IMR-90 (cell line): ENCODE results near the gene MFRP. TPM values are rescaled to one million over a fixed set of nuclear protein-coding genes. Genes with fewer than 3 reads are reported as not detected.

Source experiments
- ATAC-seq: fragments of 200-7000 bp; cut with Tn5 transposase; 2 replicates; pipeline ENCODE4 v1.9.1; 2020; ENCODE audit warnings: low read depth, mild to moderate bottlenecking, moderate library complexity
- BruUV-seq: library from RNA; stranded (reverse); fragments of 400-500 nt; replicated peaks from 2 replicates; lab custom pipeline; 2021; lab: Mats Ljungman, UMichigan
- CTCF ChIA-PET: fragments of 300-600 bp; formaldehyde crosslinking; extraction: SDS; loops from one replicate; lab custom pipeline; 2021; ENCODE audit warnings: antibody characterized with exemption; lab: Yijun Ruan, JAX
- POLR2A ChIA-PET: fragments of 300-600 bp; sonication (Branson Sonifier 250); formaldehyde crosslinking; loops from one replicate; lab custom pipeline; 2022; ENCODE audit warnings: antibody characterized with exemption; ENCODE audit not compliant: unreplicated experiment; lab: Charles Lee
- DNase-seq: peaks from one replicate; pipeline ENCODE4 v3.0.0; 2013
- H2AFZ ChIP-seq: replicated peaks from 2 replicates; pipeline ENCODE3; 2013; ENCODE audit warnings: low read length, mild to moderate bottlenecking; ENCODE audit not compliant: poor library complexity
- H2AK5ac ChIP-seq: 2 replicates; pipeline ENCODE4 v1.6.1; 2013; ENCODE audit warnings: low read depth, low read length, inconsistent platforms
- H2AK9ac ChIP-seq: replicated peaks from 2 replicates; pipeline ENCODE3; 2013; ENCODE audit warnings: mild to moderate bottlenecking, low read depth, low read length, moderate library complexity; ENCODE audit not compliant: poor library complexity
- H2BK120ac ChIP-seq: 2 replicates; pipeline ENCODE4 v1.6.1; 2013; ENCODE audit warnings: low read depth, low read length, inconsistent platforms
- H2BK15ac ChIP-seq: 3 replicates; pipeline ENCODE4 v1.6.1; 2013; ENCODE audit warnings: low read depth, low read length, inconsistent platforms
- H2BK20ac ChIP-seq: 2 replicates; pipeline ENCODE4 v1.6.1; 2013; ENCODE audit warnings: low read depth, mild to moderate bottlenecking, inconsistent platforms, low read length, moderate library complexity
- H2BK5ac ChIP-seq: 2 replicates; pipeline ENCODE4 v1.6.1; 2013; ENCODE audit warnings: mild to moderate bottlenecking, low read depth, low read length, inconsistent platforms; ENCODE audit not compliant: poor library complexity, severe bottlenecking
- H3K14ac ChIP-seq: replicated peaks from 2 replicates; pipeline ENCODE4 v1.6.1; 2013; ENCODE audit warnings: low read depth, low read length, inconsistent platforms
- H3K18ac ChIP-seq: 2 replicates; pipeline ENCODE4 v1.6.1; 2013; ENCODE audit warnings: low read depth, low read length, control low read depth
- H3K23ac ChIP-seq: 2 replicates; pipeline ENCODE4 v1.6.1; 2013; ENCODE audit warnings: low read depth, low read length, inconsistent platforms
- H3K27ac ChIP-seq: 2 replicates; pipeline ENCODE4 v1.5.1; 2013; ENCODE audit warnings: mild to moderate bottlenecking, control low read depth, low read length; ENCODE audit not compliant: insufficient read depth
- H3K27me3 ChIP-seq: 2 replicates; pipeline ENCODE4 v1.6.1; 2013; ENCODE audit warnings: low read length; ENCODE audit not compliant: control insufficient read depth, insufficient read depth
- H3K36me3 ChIP-seq: 2 replicates; pipeline ENCODE4 v1.6.1; 2013; ENCODE audit warnings: low read length, mixed read lengths; ENCODE audit not compliant: control insufficient read depth, insufficient read depth
- H3K4ac ChIP-seq: 2 replicates; pipeline ENCODE4 v1.6.1; 2013; ENCODE audit warnings: low read depth, low read length, inconsistent platforms
- H3K4me1 ChIP-seq: 2 replicates; pipeline ENCODE4 v1.6.1; 2013; ENCODE audit warnings: low read length, mixed read lengths; ENCODE audit not compliant: control insufficient read depth, insufficient read depth
- H3K4me2 ChIP-seq: 2 replicates; pipeline ENCODE4 v1.6.1; 2013; ENCODE audit warnings: low read depth, mild to moderate bottlenecking, control low read depth, low read length, moderate library complexity
- H3K4me3 ChIP-seq: 2 replicates; pipeline ENCODE4 v1.5.1; 2013; ENCODE audit warnings: low read depth, mild to moderate bottlenecking, control low read depth, low read length, moderate library complexity; ENCODE audit not compliant: insufficient read depth
- H3K56ac ChIP-seq: 2 replicates; pipeline ENCODE4 v1.6.1; 2013; ENCODE audit warnings: low read length, inconsistent platforms; ENCODE audit not compliant: insufficient read depth; ENCODE audit errors: extremely low read depth
- H3K79me1 ChIP-seq, 2 experiments: 2 replicates each; pipeline ENCODE4 v1.6.1; 2013; ENCODE audit warnings: low read length in 2 of 2, inconsistent platforms in 1 of 2, low read depth in 1 of 2
- H3K9ac ChIP-seq: 2 replicates; pipeline ENCODE4 v1.6.1; 2013; ENCODE audit warnings: low read depth, low read length, control low read depth
- H3K9me1 ChIP-seq: 2 replicates; pipeline ENCODE4 v1.6.1; 2013; ENCODE audit warnings: low read length, inconsistent platforms; ENCODE audit not compliant: insufficient read depth
- H3K9me3 ChIP-seq: 2 replicates; pipeline ENCODE4 v1.6.1; 2013; ENCODE audit warnings: low read length; ENCODE audit not compliant: control insufficient read depth, insufficient read depth
- H4K20me1 ChIP-seq: 2 replicates; pipeline ENCODE4 v1.6.1; 2013; ENCODE audit warnings: low read length, inconsistent platforms; ENCODE audit not compliant: insufficient read depth
- H4K5ac ChIP-seq: 2 replicates; pipeline ENCODE4 v1.6.1; 2013; ENCODE audit warnings: mild to moderate bottlenecking, low read depth, low read length, control low read depth
- H4K8ac ChIP-seq, 2 experiments: 2 replicates each; pipeline ENCODE4 v1.6.1; 2013; ENCODE audit warnings: low read depth in 2 of 2, low read length in 2 of 2, control low read depth in 1 of 2, inconsistent platforms in 1 of 2
- H4K91ac ChIP-seq: 2 replicates; pipeline ENCODE4 v1.6.1; 2013; ENCODE audit warnings: low read depth, low read length, inconsistent platforms; ENCODE audit not compliant: insufficient read depth
- BHLHE40 ChIP-seq: fragments of 150-350 bp; IDR thresholded peaks from 2 replicates; pipeline ENCODE4 v1.6.1; 2016; ENCODE audit warnings: mild to moderate bottlenecking, low read depth, low read length
- CEBPB ChIP-seq: IDR thresholded peaks from 2 replicates; pipeline ENCODE4 v1.6.1; 2012; ENCODE audit warnings: low read depth, low read length, improper control_type of control experiment
- FOS ChIP-seq: fragments of 150-350 bp; IDR thresholded peaks from 2 replicates; pipeline ENCODE4 v1.6.1; 2016; ENCODE audit warnings: low read depth, low read length
- MAFK ChIP-seq: IDR thresholded peaks from 2 replicates; pipeline ENCODE4 v1.6.1; 2012; ENCODE audit warnings: low read depth, low read length, improper control_type of control experiment
- MAZ ChIP-seq: IDR thresholded peaks from 2 replicates; pipeline ENCODE4 v1.6.1; 2012; ENCODE audit warnings: low read depth, mild to moderate bottlenecking, low read length, improper control_type of control experiment, moderate library complexity, borderline replicate concordance
- MXI1 ChIP-seq: IDR thresholded peaks from 2 replicates; pipeline ENCODE4 v1.6.1; 2012; ENCODE audit warnings: low read depth, mild to moderate bottlenecking, low read length, moderate library complexity, borderline replicate concordance
- POLR2A ChIP-seq: IDR thresholded peaks from 2 replicates; pipeline ENCODE4 v1.6.1; 2012; ENCODE audit warnings: mild to moderate bottlenecking, low read depth, low read length
- RAD21 ChIP-seq: IDR thresholded peaks from 2 replicates; pipeline ENCODE4 v1.6.1; 2012; ENCODE audit warnings: low read length, improper control_type of control experiment
- RCOR1 ChIP-seq: IDR thresholded peaks from 2 replicates; pipeline ENCODE4 v1.6.1; 2012; ENCODE audit warnings: mild to moderate bottlenecking, low read length, improper control_type of control experiment; ENCODE audit not compliant: insufficient replicate concordance
- RFX5 ChIP-seq: IDR thresholded peaks from 2 replicates; pipeline ENCODE4 v1.8.0; 2012; ENCODE audit warnings: low read depth, mild to moderate bottlenecking, low read length, moderate library complexity
- SMC3 ChIP-seq: fragments of 150-350 bp; IDR thresholded peaks from 2 replicates; pipeline ENCODE4 v1.6.1; 2016; ENCODE audit warnings: low read depth, mild to moderate bottlenecking, antibody characterized with exemption, low read length, moderate library complexity
- WGBS, 2 experiments: methylation state at CpG; one replicate each; pipeline versions ENCODE4 v1.1.5 to v1.1.7; 2013; ENCODE audit warnings: missing lambda C conversion rate in 2 of 2; ENCODE audit not compliant: insufficient read length in 1 of 2; ENCODE audit errors: extremely low coverage in 2 of 2; 5-methylcytosine and 5-hydroxymethylcytosine counted together
- dilution Hi-C: fragments of 300-500 bp; cut with HindIII; formaldehyde crosslinking; loops from one replicate; pipeline ENCODE4 v1.14.3; 2018; ENCODE audit warnings: low sequenced_read_pairs; ENCODE audit not compliant: unreplicated experiment
- in situ Hi-C: fragments of 300-500 bp; cut with MboI; formaldehyde crosslinking; loops from 3 replicates; pipeline ENCODE4 v1.14.3; 2019; ENCODE audit warnings: low sequenced_read_pairs, inconsistent platforms, mixed read lengths
- intact Hi-C: fragments of 100-400 bp; cut with micrococcal nuclease; formaldehyde crosslinking; loops from 2 replicates; pipeline ENCODE4 v1.10.0; 2022
- polyA plus RNA-seq, 3 experiments: library from polyadenylated mRNA; depleted of rRNA; stranded (reverse); fragments of >200 nt; gene quantifications; 2 replicates each; pipeline ENCODE4 v1.2.3, GENCODE V29; 2012; ENCODE audit warnings: low replicate concordance in 1 of 3
- total RNA-seq: library from RNA; depleted of rRNA; stranded (reverse); fragments of >200 nt; gene quantifications from 2 replicates; pipeline ENCODE4 v1.2.3, GENCODE V29; 2012
- TF ChIP-seq, protein P1 (sequence below): conservative IDR thresholded peaks from 2 replicates; pipeline ENCODE4 v1.5.1; 2012; ENCODE audit warnings: mild to moderate bottlenecking, low read depth, low read length, improper control_type of control experiment
- TF ChIP-seq, protein P2 (sequence below): fragments of 150-350 bp; IDR thresholded peaks from 2 replicates; pipeline ENCODE4 v1.6.1; 2016; ENCODE audit warnings: low read depth, mild to moderate bottlenecking, low read length, moderate library complexity, borderline replicate concordance

The MFRP gene
- total and polyA plus RNA-seq, 2 of the 4 experiments (the other 2 are of a cell fraction): not detected

DNA sequence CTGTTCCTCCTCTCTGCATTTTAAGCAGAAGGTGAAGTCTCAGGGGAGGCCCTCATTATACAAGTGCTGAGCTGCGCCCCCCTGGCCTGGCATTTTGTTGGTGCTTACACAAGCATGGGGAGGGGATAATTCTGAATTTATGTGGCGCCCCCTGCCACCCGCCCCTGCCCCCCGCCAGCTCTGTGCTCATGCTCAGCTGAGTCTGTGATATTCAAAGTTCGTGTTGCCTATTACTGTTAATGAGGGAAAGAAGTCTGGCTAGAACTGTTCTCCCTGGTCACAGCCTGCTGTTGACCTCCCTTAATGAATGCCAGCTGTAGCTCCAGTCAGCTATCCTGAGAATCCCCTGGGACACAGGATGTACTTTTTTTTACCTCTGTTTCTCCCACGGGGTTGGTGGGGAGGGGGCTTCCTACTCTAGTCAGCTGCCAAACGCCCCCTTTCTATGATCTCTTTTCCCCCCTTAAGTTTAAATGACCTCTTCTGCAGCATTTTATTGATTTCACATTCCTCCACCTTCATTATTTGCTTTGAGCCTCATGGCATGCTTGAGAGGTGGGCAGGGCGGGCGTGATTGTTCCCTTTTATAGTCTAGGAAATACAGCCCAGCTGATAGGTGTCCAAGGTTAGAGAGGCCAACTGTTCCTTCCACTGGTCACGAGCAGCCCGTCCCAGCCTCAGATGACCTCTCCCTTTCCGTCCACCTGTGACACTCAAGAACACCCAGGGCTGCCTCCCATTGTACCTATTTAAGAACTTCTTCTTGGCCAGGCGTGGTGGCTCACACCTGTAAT is 22.8 kb upstream of the MFRP start:
- Histone ChIP-seq H4K8ac (no peak overlapping the region), H2BK20ac (no peak overlapping the region), H3K4me1 (peaks cover 19% of the 10 kb centered on the region), H3K14ac (no peak overlapping the region), H2BK120ac (no peak overlapping the region), H3K4me3 (no peak overlapping the region), H3K4me2 (no peak overlapping the region; the same call in 1 of the 2 replicates), H3K9me3 (no peaks in the 10 kb centered on the region), H2BK15ac (no peak overlapping the region), H3K79me1 (peaks cover 0 to 9% of the 10 kb centered on the region in 2 experiments; a peak in 1 of 4 replicates), H3K18ac (no peak overlapping the region), H3K4ac (no peak overlapping the region), H2AK9ac (no peak overlapping the region), H3K27me3 (no peaks in the 10 kb centered on the region), H3K23ac (no peak overlapping the region), H4K5ac (no peak overlapping the region), H3K9me1 (peaks cover 17% of the 10 kb centered on the region), H3K56ac (no peak overlapping the region), H3K27ac (no peak overlapping the region), H2BK5ac (no peak overlapping the region), H4K91ac (no peak overlapping the region), H2AK5ac (0 out of 2 replicates have a peak overlapping the region, but pooled peaks have one; percentile 13), H2AFZ (no peak overlapping the region), H4K20me1 (no peaks in the 10 kb centered on the region), H3K36me3 (no peaks in the 10 kb centered on the region), H3K9ac (no peak overlapping the region)
- BruUV-seq: no TSS peak
- ChIA-PET CTCF (interaction anchor here (1.1 to 5.3 kb wide), 5 partner anchors 10 to 105 kb away, joined by 3 to 30 read pairs (median 4); partner anchors contain the start of genes C1QTNF5 and USP2), POLR2A (no interaction called here)
- in situ Hi-C loops (loop anchor here (25.0 kb wide), 1 partner anchor 743 kb away; no protein-coding TSS in a partner anchor), dilution Hi-C loops (no loop called here), intact Hi-C loops (loop anchor here (10.0 kb wide), 1 partner anchor 355 kb away; the partner anchor contains the start of gene NECTIN1)
- TF ChIP-seq RFX5 (no peak), FOS (no peak), RAD21 (no peak), MXI1 (no peak), CEBPB (no peak), SMC3 (no peak), MAZ (no peak), RCOR1 (no peak), POLR2A (no peak), BHLHE40 (no peak), MAFK (no peak)
- TF ChIP-seq, protein P1, sequence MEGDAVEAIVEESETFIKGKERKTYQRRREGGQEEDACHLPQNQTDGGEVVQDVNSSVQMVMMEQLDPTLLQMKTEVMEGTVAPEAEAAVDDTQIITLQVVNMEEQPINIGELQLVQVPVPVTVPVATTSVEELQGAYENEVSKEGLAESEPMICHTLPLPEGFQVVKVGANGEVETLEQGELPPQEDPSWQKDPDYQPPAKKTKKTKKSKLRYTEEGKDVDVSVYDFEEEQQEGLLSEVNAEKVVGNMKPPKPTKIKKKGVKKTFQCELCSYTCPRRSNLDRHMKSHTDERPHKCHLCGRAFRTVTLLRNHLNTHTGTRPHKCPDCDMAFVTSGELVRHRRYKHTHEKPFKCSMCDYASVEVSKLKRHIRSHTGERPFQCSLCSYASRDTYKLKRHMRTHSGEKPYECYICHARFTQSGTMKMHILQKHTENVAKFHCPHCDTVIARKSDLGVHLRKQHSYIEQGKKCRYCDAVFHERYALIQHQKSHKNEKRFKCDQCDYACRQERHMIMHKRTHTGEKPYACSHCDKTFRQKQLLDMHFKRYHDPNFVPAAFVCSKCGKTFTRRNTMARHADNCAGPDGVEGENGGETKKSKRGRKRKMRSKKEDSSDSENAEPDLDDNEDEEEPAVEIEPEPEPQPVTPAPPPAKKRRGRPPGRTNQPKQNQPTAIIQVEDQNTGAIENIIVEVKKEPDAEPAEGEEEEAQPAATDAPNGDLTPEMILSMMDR: no peak
- TF ChIP-seq, protein P2, sequence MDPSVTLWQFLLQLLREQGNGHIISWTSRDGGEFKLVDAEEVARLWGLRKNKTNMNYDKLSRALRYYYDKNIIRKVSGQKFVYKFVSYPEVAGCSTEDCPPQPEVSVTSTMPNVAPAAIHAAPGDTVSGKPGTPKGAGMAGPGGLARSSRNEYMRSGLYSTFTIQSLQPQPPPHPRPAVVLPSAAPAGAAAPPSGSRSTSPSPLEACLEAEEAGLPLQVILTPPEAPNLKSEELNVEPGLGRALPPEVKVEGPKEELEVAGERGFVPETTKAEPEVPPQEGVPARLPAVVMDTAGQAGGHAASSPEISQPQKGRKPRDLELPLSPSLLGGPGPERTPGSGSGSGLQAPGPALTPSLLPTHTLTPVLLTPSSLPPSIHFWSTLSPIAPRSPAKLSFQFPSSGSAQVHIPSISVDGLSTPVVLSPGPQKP: no peak
- WGBS, 2 experiments: 82% methylated on average over 6 of the region's 13 CpGs; no CpG with 5 or more reads in 1 of the 2 experiments
- ATAC-seq (no peak), DNase-seq (no peak)
